Muscle of back (tissue), 11 donors: Measurements from ENCODE around the gene QRFP. TPM values are rescaled to one million over a fixed set of nuclear protein-coding genes. Genes with fewer than 3 reads are reported as not detected.

Experiments
- DNase-seq, 3 donors: peaks; one replicate each; pipeline versions ENCODE4 v3.0.0 to v3.0.0-alpha.2; 2013
- polyA plus RNA-seq, 10 donors: library from polyadenylated mRNA; unstranded; fragments of 120-200 nt; gene quantifications; one replicate each; pipeline ENCODE4 v1.2.1, GENCODE V29; 2013; ENCODE audit not compliant: insufficient read length in 10 of 10

QRFP gene
- polyA plus RNA-seq, 10 donors = 0.18 to 0.59 (median 0.29) TPM

- DNase-seq = peak in 1 of 3 donors; percentile 61
These were observed 4.7 kb downstream of the QRFP start for GRCh38 chr9:130891688-130892476.

- DNase-seq = no peak
These were observed 5.5 kb downstream of the QRFP start for GRCh38 chr9:130890870-130891687.

GRCh38 chr9:130890124-130890523 lies 6.5 kb downstream of the QRFP start:
- no peak for DNase-seq

GRCh38 chr9:130888146-130888885 lies 8.3 kb downstream of the QRFP start:
- DNase-seq = no peak

- no peak for DNase-seq
These were observed 9.0 kb downstream of the QRFP start for GRCh38 chr9:130887494-130888144.

- no peak for DNase-seq
These were observed 9.6 kb downstream of the QRFP start for GRCh38 chr9:130886981-130887380.

GRCh38 chr9:130885484-130886375 lies 10.9 kb downstream of the QRFP start:
- DNase-seq = no peak

GRCh38 chr9:130884542-130885483 lies 11.8 kb downstream of the QRFP start:
- DNase-seq = no peak

- no peak for DNase-seq
These were observed 12.5 kb downstream of the QRFP start for GRCh38 chr9:130884111-130884531.

GRCh38 chr9:130883479-130883878 lies 13.1 kb downstream of the QRFP start:
- DNase-seq = no peak

GRCh38 chr9:130882696-130883225 lies 13.9 kb downstream of the QRFP start:
- no peak for DNase-seq

- no peak for DNase-seq
These were observed 15.1 kb downstream of the QRFP start for GRCh38 chr9:130881516-130881915.

- no peak for DNase-seq
These were observed 15.9 kb downstream of the QRFP start for GRCh38 chr9:130880599-130881220.

GRCh38 chr9:130879863-130880411 lies 16.7 kb downstream of the QRFP start:
- no peak for DNase-seq

- peak in 1 of 3 donors; percentile 2 for DNase-seq
These were observed 18.3 kb downstream of the QRFP start for GRCh38 chr9:130878295-130878694.

GRCh38 chr9:130877300-130877699 lies 19.3 kb downstream of the QRFP start:
- DNase-seq = no peak

- no peak for DNase-seq
These were observed 21.8 kb downstream of the QRFP start for GRCh38 chr9:130874783-130875182.

- no peak for DNase-seq
These were observed 22.6 kb downstream of the QRFP start for GRCh38 chr9:130873966-130874365.
